Osteocyte (in vitro differentiated cells): ENCODE data around the gene SFXN2. TPM values are rescaled to one million over a fixed set of nuclear protein-coding genes. Genes with fewer than 3 reads are reported as not detected.

Experiments
- DNase-seq: peaks from one replicate; pipeline ENCODE4 v3.0.0; 2021; ENCODE audit warnings: mixed read lengths; ENCODE audit not compliant: unreplicated experiment; ENCODE audit errors: extremely low spot score
- H3K27ac Mint-ChIP-seq: one replicate; pipeline ENCODE4 v1.8.0; 2021; ENCODE audit warnings: mild to moderate bottlenecking, mixed read lengths; ENCODE audit not compliant: unreplicated experiment
- H3K27me3 Mint-ChIP-seq: one replicate; pipeline ENCODE4 v1.8.0; 2021; ENCODE audit warnings: mixed read lengths; ENCODE audit not compliant: unreplicated experiment
- H3K36me3 Mint-ChIP-seq: one replicate; pipeline ENCODE4 v1.8.0; 2021; ENCODE audit warnings: mixed read lengths; ENCODE audit not compliant: unreplicated experiment
- H3K4me1 Mint-ChIP-seq: one replicate; pipeline ENCODE4 v1.8.0; 2021; ENCODE audit warnings: mixed read lengths; ENCODE audit not compliant: unreplicated experiment
- H3K4me3 Mint-ChIP-seq: one replicate; pipeline ENCODE4 v1.8.0; 2021; ENCODE audit warnings: mild to moderate bottlenecking, moderate library complexity, mixed read lengths; ENCODE audit not compliant: unreplicated experiment
- H3K9me3 Mint-ChIP-seq: one replicate; pipeline ENCODE4 v1.8.0; 2021; ENCODE audit warnings: mixed read lengths; ENCODE audit not compliant: unreplicated experiment
- CTCF ChIP-seq: fragments of 200-600 bp; sonication (generic); IDR thresholded peaks from 2 replicates; pipeline ENCODE4 v1.5.0; 2021; ENCODE audit warnings: antibody characterized with exemption, mild to moderate bottlenecking, moderate library complexity
- total RNA-seq: library from RNA; stranded (reverse); gene quantifications from 2 replicates; pipeline ENCODE4 v1.2.1, GENCODE V29; 2021

The SFXN2 gene
- total RNA-seq, 1 donor from 2014 or later = 6.9 TPM

DNA sequence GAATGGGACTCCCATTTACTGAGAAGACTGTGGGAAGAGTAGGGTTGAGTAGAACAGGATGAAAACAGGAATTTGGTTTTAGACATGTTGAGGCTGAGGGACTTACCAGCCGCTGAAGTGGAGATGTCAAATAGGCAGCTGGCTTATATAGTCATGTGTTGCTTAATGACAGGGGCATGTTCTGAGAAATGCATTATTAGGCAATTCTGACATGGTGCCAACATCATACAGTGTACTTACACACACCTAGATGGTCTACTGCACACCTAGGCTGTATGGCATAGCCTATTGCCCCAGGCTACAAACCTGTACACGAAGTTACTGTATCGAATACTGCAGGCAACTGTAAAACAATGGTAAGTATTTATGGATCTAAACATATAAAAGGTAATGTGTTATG, 17.7 kb upstream of the SFXN2 start:
- no peak for TF ChIP-seq CTCF
- Mint-ChIP-seq H3K27me3 (no peaks in the 10 kb centered on the region), H3K4me1 (peaks cover 1% of the 10 kb centered on the region), H3K27ac (no peak overlapping the region), H3K9me3 (no peaks in the 10 kb centered on the region), H3K4me3 (no peak overlapping the region), H3K36me3 (peaks cover 34% of the 10 kb centered on the region)
- DNase-seq = no peak

DNA sequence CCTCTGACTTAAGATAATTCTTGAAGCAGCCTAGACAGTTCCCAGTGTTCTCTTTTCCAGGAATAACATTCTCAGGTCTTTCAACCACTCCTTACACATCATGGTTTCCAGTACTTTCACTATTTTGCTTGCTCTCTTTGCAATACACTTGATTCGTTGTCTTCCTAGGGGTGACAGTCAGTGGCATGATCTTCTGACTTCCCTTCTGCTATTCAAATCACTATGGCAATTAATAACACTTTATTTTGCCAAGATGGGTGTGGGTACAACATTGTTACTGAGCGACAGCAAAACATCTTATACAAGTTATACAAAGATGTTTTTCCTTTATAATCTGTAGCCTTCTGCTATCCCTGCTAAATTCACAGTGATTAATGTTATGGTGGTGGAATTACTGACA, 15.5 kb upstream of the SFXN2 start:
- no peak for DNase-seq
- H3K36me3 Mint-ChIP-seq = peaks cover 33% of the 10 kb centered on the region
- H3K4me3 Mint-ChIP-seq = no peak overlapping the region
- no peaks in the 10 kb centered on the region for H3K9me3 Mint-ChIP-seq
- no peaks in the 10 kb centered on the region for H3K27me3 Mint-ChIP-seq
- TF ChIP-seq CTCF = no peak
- peaks cover 1% of the 10 kb centered on the region for H3K4me1 Mint-ChIP-seq
- H3K27ac Mint-ChIP-seq = no peak overlapping the region

DNA sequence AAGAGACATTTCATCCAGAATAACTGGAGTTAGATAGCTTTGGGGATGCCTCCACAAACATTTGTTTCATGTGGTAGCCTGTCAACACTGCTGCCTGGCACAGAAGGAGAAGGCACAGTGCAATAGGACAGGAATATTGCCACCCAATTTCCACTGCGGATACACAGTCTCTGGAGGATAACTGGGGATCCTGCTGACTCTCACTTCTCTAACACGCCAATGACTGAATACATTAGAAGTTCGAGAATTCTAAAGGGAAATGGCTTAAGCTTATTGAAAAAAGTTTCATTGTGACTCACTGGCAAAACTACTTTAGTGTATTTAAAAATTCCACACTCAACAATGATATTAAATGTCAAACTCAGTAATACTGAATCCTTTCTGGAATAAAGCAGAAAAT, 13.2 kb upstream of the SFXN2 start:
- Mint-ChIP-seq H3K9me3 (no peaks in the 10 kb centered on the region), H3K27me3 (no peaks in the 10 kb centered on the region), H3K4me1 (peaks cover 13% of the 10 kb centered on the region), H3K36me3 (peaks cover 36% of the 10 kb centered on the region), H3K4me3 (no peak overlapping the region), H3K27ac (no peak overlapping the region)
- no peak for DNase-seq
- TF ChIP-seq CTCF = no peak

GRCh38 chr10:102701796-102702195, 12.6 kb upstream of the SFXN2 start:
- Mint-ChIP-seq H3K9me3 (no peaks in the 10 kb centered on the region), H3K4me1 (peaks cover 13% of the 10 kb centered on the region), H3K4me3 (no peak overlapping the region), H3K36me3 (peaks cover 30% of the 10 kb centered on the region), H3K27me3 (no peaks in the 10 kb centered on the region), H3K27ac (no peak overlapping the region)
- DNase-seq = no peak
- no peak for TF ChIP-seq CTCF

GRCh38 chr10:102702742-102703141, 11.7 kb upstream of the SFXN2 start:
- Mint-ChIP-seq H3K27me3 (no peaks in the 10 kb centered on the region), H3K4me1 (peaks cover 16% of the 10 kb centered on the region), H3K36me3 (peaks cover 24% of the 10 kb centered on the region), H3K9me3 (no peaks in the 10 kb centered on the region), H3K27ac (no peak overlapping the region), H3K4me3 (no peak overlapping the region)
- no peak for DNase-seq
- no peak for TF ChIP-seq CTCF
